HepG2 (cell line): Measurements from ENCODE around the gene UBE3B. TPM values are rescaled to one million over a fixed set of nuclear protein-coding genes. Genes with fewer than 3 reads are reported as not detected.

Experiments
- ARNT ChIP-seq: fragments of 450-650 bp; IDR thresholded peaks from 2 replicates; pipeline ENCODE4 v1.6.1; 2017
- ELF1 ChIP-seq: sonication (generic); formaldehyde crosslinking; IDR thresholded peaks from 2 replicates; pipeline ENCODE4 v1.4.0; 2020; ENCODE audit warnings: missing genetic modification reagents
- FUBP1 ChIP-seq: sonication (generic); formaldehyde crosslinking; IDR thresholded peaks from 2 replicates; pipeline ENCODE4 v1.5.1; 2020; ENCODE audit warnings: missing genetic modification reagents, mild to moderate bottlenecking, borderline replicate concordance
- GATAD1 ChIP-seq: IDR thresholded peaks from 2 replicates; pipeline ENCODE4 v1.6.1; 2016; ENCODE audit warnings: missing genetic modification reagents, missing compliant biosample characterization
- HDAC1 ChIP-seq: sonication (generic); formaldehyde crosslinking; IDR thresholded peaks from 2 replicates; pipeline ENCODE4 v1.5.1; 2020; ENCODE audit warnings: mild to moderate bottlenecking, missing genetic modification reagents
- HIVEP1 ChIP-seq: sonication (generic); formaldehyde crosslinking; IDR thresholded peaks from 2 replicates; pipeline ENCODE4 v1.4.0; 2020; ENCODE audit warnings: mild to moderate bottlenecking, missing genetic modification reagents
- KLF6 ChIP-seq: IDR thresholded peaks from 2 replicates; pipeline ENCODE4 v1.8.0; 2016; ENCODE audit warnings: missing biosample characterization, missing genetic modification reagents
- MEF2D ChIP-seq: sonication (generic); formaldehyde crosslinking; IDR thresholded peaks from 2 replicates; pipeline ENCODE4 v1.5.1; 2020; ENCODE audit warnings: mild to moderate bottlenecking, missing genetic modification reagents
- MYNN ChIP-seq: sonication (generic); formaldehyde crosslinking; IDR thresholded peaks from 2 replicates; pipeline ENCODE4 v1.4.0; 2020; ENCODE audit warnings: mild to moderate bottlenecking, low read depth, missing genetic modification reagents
- PTBP1 ChIP-seq: fragments of 200-400 bp; formaldehyde crosslinking; IDR thresholded peaks from 2 replicates; pipeline ENCODE4 v1.6.1; 2018; ENCODE audit warnings: low read length, low read depth; ENCODE audit not compliant: poor library complexity, severe bottlenecking
- SYNCRIP ChIP-seq: fragments of 200-400 bp; formaldehyde crosslinking; IDR thresholded peaks from 2 replicates; pipeline ENCODE4 v1.6.1; 2018; ENCODE audit warnings: mild to moderate bottlenecking, low read depth, low read length; ENCODE audit not compliant: insufficient read depth
- TFE3 ChIP-seq: IDR thresholded peaks from 2 replicates; pipeline ENCODE4 v1.6.1; 2016
- ZBTB20 ChIP-seq: sonication (generic); formaldehyde crosslinking; IDR thresholded peaks from 2 replicates; pipeline ENCODE4 v1.8.1; 2023; ENCODE audit warnings: missing genetic modification reagents, low read depth, mild to moderate bottlenecking, borderline replicate concordance
- ZBTB38 ChIP-seq: sonication (generic); formaldehyde crosslinking; IDR thresholded peaks from 2 replicates; pipeline ENCODE4 v1.5.1; 2020; ENCODE audit warnings: mild to moderate bottlenecking, missing genetic modification reagents
- ZFP36L2 ChIP-seq: sonication (generic); formaldehyde crosslinking; IDR thresholded peaks from 2 replicates; pipeline ENCODE4 v1.4.0; 2020; ENCODE audit warnings: missing genetic modification reagents
- ZNF343 ChIP-seq: sonication (generic); formaldehyde crosslinking; IDR thresholded peaks from 2 replicates; pipeline ENCODE4 v1.4.0; 2020; ENCODE audit warnings: mild to moderate bottlenecking, missing genetic modification reagents
- ZNF546 ChIP-seq: sonication (generic); formaldehyde crosslinking; conservative IDR thresholded peaks from 2 replicates; pipeline ENCODE4 v1.8.1; 2023; ENCODE audit warnings: mild to moderate bottlenecking, missing genetic modification reagents
- ZNF577 ChIP-seq: sonication (generic); formaldehyde crosslinking; IDR thresholded peaks from 2 replicates; pipeline ENCODE4 v1.4.0; 2020; ENCODE audit warnings: mild to moderate bottlenecking, low read depth, missing genetic modification reagents, borderline replicate concordance
- ZNF598 ChIP-seq: sonication (generic); formaldehyde crosslinking; IDR thresholded peaks from 2 replicates; pipeline ENCODE4 v1.5.1; 2020; ENCODE audit warnings: mild to moderate bottlenecking, missing genetic modification reagents, borderline replicate concordance
- ZNF691 ChIP-seq: sonication (generic); formaldehyde crosslinking; IDR thresholded peaks from 2 replicates; pipeline ENCODE4 v1.4.0; 2020; ENCODE audit warnings: missing genetic modification reagents, low read depth, mild to moderate bottlenecking, borderline replicate concordance
- ZNF713 ChIP-seq: sonication (generic); formaldehyde crosslinking; IDR thresholded peaks from 2 replicates; pipeline ENCODE4 v1.4.0; 2020; ENCODE audit warnings: mild to moderate bottlenecking, missing genetic modification reagents
- ZNF747 ChIP-seq: sonication (generic); formaldehyde crosslinking; IDR thresholded peaks from 2 replicates; pipeline ENCODE4 v1.8.1; 2023; ENCODE audit warnings: missing genetic modification reagents, mild to moderate bottlenecking, borderline replicate concordance
- ZNF776 ChIP-seq: sonication (generic); formaldehyde crosslinking; IDR thresholded peaks from 2 replicates; pipeline ENCODE4 v1.4.0; 2020; ENCODE audit warnings: mild to moderate bottlenecking, missing genetic modification reagents
- polyA plus RNA-seq, 8 experiments: library from polyadenylated mRNA; depleted of rRNA in 3 of 8; stranded (reverse) in 7 of 8; unstranded in 1 of 8; fragments of >200 nt; fragmentation: Illumina TruSeq in 4 of 8; extraction: Trizol in 4 of 8; gene quantifications; 2 replicates each; pipeline versions ENCODE4 v1.2.1 to v1.2.3, GENCODE V29; 2011 to 2016; ENCODE audit warnings: low read depth in 4 of 8, missing spikeins in 1 of 8, mixed read lengths in 1 of 8; ENCODE audit not compliant: insufficient read depth in 1 of 8
- total RNA-seq, 5 experiments: library from RNA; depleted of rRNA; stranded (reverse); fragments of >200 nt; fragmentation: Illumina TruSeq; extraction: Trizol; gene quantifications; 2 replicates each; pipeline ENCODE4 v1.2.3, GENCODE V29; 2016; ENCODE audit warnings: low read depth in 1 of 5

The UBE3B gene
- total and polyA plus RNA-seq, 2 of the 13 experiments (the other 11 are each of a cell fraction or from before 2014, with no cell fraction given): 22.7 to 25.3 TPM

GRCh38 chr12:109573029-109573913, 95.8 kb downstream of the UBE3B start, which contains the start of the genes MMAB and MVK (continued):
- TF ChIP-seq ZNF546 (CRISPR knock-in tag) (no peak; the same call in 1 of the 2 replicates), ZNF747 (CRISPR knock-in tag) (peak; percentile 86; the same call in 1 of the 2 replicates), ZBTB38 (CRISPR knock-in tag) (peak; percentile 87; the same call in 1 of the 2 replicates), HDAC1 (peak; percentile 97), GATAD1 (peak; percentile 89), SYNCRIP (no peak), ZNF577 (CRISPR knock-in tag) (no peak), FUBP1 (CRISPR knock-in tag) (no peak), ZNF713 (CRISPR knock-in tag) (0 out of 2 replicates have a peak, but pooled peaks have one; percentile 62), ZFP36L2 (0 out of 2 replicates have a peak, but pooled peaks have one; percentile 69), ZNF343 (peak; percentile 47; the same call in 1 of the 2 replicates), ELF1 (CRISPR knock-in tag) (peak; percentile 61), PTBP1 (no peak), ZBTB20 (CRISPR knock-in tag) (peak; percentile 85; the same call in 1 of the 2 replicates), TFE3 (CRISPR knock-in tag) (peak; percentile 72), KLF6 (CRISPR knock-in tag) (peak; percentile 72; the same call in 1 of the 2 replicates), ZNF598 (CRISPR knock-in tag) (peak; percentile 91; the same call in 1 of the 2 replicates), ZNF691 (CRISPR knock-in tag) (peak; percentile 95; the same call in 1 of the 2 replicates), MEF2D (CRISPR knock-in tag) (peak; percentile 84), ZNF776 (CRISPR knock-in tag) (peak; percentile 96; the same call in 1 of the 2 replicates), MYNN (CRISPR knock-in tag) (no peak), HIVEP1 (CRISPR knock-in tag) (peak; percentile 90), ARNT (no peak)
